ENCODE measurements around the gene PDSS2. TPM values are rescaled to one million over a fixed set of nuclear protein-coding genes. Genes with fewer than 3 reads are reported as not detected.

PDSS2 gene
- total and polyA plus RNA-seq, 3 donors from 2014 or later: 15.1 to 19.4 (median 17.0) TPM

DNA sequence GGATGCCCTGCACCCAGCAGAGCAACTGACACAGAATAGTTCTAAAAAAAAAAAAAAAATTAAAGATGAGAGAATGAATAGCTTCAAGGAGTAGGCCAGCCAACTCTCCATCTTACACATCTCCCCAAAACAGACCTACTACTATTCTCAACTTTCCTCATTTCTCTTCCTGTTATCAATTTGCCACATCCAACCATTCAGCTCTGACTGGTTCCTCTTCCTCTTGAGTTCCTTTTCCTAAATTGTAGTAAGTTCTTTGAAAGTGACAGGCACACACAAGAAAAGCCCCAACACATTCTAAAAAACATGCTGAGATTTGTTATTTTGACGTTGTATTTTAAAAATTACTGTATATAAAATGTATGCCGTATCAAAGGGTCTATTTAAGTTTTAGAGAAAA lies 117.2 kb downstream of the PDSS2 start:
- DNase-seq: no peak
- Histone ChIP-seq H3K4me1 (no peaks in the 10 kb centered on the region), H3K27ac (no peak overlapping the region), H3K27me3 (no peaks in the 10 kb centered on the region), H3K4me3 (no peak overlapping the region), H3K9me3 (no peaks in the 10 kb centered on the region), H3K36me3 (ENCODE audit: low read depth, missing control alignments) (no peaks in the 10 kb centered on the region)
- TF ChIP-seq POLR2A (IDR thresholded peaks at IDR 0.05): no peak
- intact Hi-C loops (cut with DNase I; ENCODE audit: low total_unique reads): no loop called here
- 95% methylated on average over 2 of the region's 2 CpGs for WGBS, 2 donors

DNA sequence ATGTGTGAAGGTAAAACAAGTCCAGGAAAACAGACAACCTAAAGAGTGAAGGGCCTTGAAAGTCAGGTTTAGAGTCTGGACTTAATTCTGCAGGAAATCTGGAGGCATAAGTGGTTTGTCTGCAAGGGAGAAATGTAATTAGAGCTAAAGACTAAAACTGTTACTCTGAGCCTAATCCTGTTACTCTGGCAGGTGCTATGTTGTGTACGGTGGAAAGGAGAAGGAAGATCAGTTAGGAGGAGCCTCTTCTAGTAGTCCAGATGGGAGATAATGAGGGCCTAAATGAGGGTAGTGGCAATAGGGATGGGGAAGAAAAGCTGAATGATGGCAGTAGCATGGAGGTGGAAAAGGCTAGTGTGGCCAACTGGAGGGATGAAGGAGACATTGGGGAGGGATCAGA lies 118.5 kb downstream of the PDSS2 start:
- TF ChIP-seq, protein P1, sequence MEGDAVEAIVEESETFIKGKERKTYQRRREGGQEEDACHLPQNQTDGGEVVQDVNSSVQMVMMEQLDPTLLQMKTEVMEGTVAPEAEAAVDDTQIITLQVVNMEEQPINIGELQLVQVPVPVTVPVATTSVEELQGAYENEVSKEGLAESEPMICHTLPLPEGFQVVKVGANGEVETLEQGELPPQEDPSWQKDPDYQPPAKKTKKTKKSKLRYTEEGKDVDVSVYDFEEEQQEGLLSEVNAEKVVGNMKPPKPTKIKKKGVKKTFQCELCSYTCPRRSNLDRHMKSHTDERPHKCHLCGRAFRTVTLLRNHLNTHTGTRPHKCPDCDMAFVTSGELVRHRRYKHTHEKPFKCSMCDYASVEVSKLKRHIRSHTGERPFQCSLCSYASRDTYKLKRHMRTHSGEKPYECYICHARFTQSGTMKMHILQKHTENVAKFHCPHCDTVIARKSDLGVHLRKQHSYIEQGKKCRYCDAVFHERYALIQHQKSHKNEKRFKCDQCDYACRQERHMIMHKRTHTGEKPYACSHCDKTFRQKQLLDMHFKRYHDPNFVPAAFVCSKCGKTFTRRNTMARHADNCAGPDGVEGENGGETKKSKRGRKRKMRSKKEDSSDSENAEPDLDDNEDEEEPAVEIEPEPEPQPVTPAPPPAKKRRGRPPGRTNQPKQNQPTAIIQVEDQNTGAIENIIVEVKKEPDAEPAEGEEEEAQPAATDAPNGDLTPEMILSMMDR (IDR thresholded peaks at IDR 0.05): no peak
- TF ChIP-seq POLR2A (IDR thresholded peaks at IDR 0.05): no peak
- H3K4me1 ChIP-seq: no peaks in the 10 kb centered on the region
- H3K36me3 ChIP-seq (ENCODE audit: low read depth, missing control alignments): no peaks in the 10 kb centered on the region
- no peak for DNase-seq
- no peaks in the 10 kb centered on the region for H3K9me3 ChIP-seq
- H3K27ac ChIP-seq: no peak overlapping the region
- WGBS, 2 donors: 81 to 82% methylated on average over 1 of the region's 1 CpG
- H3K4me3 ChIP-seq: no peak overlapping the region
- intact Hi-C loops (cut with DNase I; ENCODE audit: low total_unique reads): no loop called here
- no peaks in the 10 kb centered on the region for H3K27me3 ChIP-seq

DNA sequence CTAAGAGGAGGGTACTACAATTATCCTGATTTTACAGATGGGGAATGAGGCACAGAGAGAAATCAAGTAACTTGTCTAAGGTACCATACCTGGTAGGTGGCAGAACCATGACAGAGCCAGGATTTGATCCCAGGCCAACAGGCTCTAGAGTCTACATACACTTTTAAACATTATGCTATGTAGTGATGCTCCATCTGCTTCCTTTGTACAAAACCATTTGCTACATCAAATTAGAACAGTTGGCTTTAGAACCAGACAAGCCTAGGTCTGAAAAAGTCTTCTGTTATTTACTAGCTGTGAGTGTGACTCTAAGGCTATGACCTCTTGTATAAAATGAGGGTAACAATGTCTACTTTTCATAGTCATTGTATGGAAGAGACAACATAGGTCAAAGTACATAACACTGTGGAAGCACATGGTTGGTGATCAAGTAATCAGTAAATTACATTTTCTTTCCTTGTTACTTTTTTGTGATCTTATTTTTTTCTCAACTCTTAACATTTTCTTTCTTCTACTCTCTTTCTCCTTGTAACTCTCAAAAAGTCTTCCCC lies 122.1 kb downstream of the PDSS2 start:
- intact Hi-C loops (cut with DNase I; ENCODE audit: low total_unique reads): no loop called here
- no peak for TF ChIP-seq POLR2A (IDR thresholded peaks at IDR 0.05)
- TF ChIP-seq, protein P1 (IDR thresholded peaks at IDR 0.05): no peak
- H3K9me3 ChIP-seq: no peaks in the 10 kb centered on the region
- no peak for DNase-seq
- H3K27me3 ChIP-seq: no peaks in the 10 kb centered on the region
- no peaks in the 10 kb centered on the region for H3K36me3 ChIP-seq (ENCODE audit: low read depth, missing control alignments)
- H3K4me1 ChIP-seq: no peaks in the 10 kb centered on the region
- no peak overlapping the region for H3K27ac ChIP-seq
- H3K4me3 ChIP-seq: no peak overlapping the region

DNA sequence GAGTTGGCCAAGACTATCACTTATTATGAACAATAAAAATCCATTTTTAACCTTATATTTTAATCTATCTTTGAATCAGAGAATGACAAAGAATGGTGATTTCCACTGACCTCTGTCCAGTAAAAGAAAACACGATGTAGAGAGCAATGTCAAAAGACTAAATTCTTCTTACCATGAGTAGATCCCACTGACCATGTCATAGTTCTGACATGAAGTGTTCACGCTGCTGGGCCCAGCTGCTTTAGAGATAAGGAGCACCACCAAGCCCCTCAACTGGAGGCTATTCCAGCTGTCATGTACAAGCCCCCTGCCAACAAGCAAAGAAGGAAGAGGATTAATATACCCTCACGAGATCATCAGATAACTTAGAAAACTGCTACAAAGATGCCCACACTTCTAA lies 125.3 kb downstream of the PDSS2 start:
- intact Hi-C loops (cut with DNase I; ENCODE audit: low total_unique reads): no loop called here
- no peaks in the 10 kb centered on the region for H3K36me3 ChIP-seq (ENCODE audit: low read depth, missing control alignments)
- no peak overlapping the region for H3K27ac ChIP-seq
- 89 to 92% methylated on average over 3 of the region's 3 CpGs for WGBS, 2 donors
- H3K9me3 ChIP-seq: no peaks in the 10 kb centered on the region
- H3K27me3 ChIP-seq: no peaks in the 10 kb centered on the region
- H3K4me3 ChIP-seq: no peak overlapping the region
- no peak for DNase-seq
- no peaks in the 10 kb centered on the region for H3K4me1 ChIP-seq
- TF ChIP-seq, protein P1 (IDR thresholded peaks at IDR 0.05): no peak
- TF ChIP-seq POLR2A (IDR thresholded peaks at IDR 0.05): no peak

DNA sequence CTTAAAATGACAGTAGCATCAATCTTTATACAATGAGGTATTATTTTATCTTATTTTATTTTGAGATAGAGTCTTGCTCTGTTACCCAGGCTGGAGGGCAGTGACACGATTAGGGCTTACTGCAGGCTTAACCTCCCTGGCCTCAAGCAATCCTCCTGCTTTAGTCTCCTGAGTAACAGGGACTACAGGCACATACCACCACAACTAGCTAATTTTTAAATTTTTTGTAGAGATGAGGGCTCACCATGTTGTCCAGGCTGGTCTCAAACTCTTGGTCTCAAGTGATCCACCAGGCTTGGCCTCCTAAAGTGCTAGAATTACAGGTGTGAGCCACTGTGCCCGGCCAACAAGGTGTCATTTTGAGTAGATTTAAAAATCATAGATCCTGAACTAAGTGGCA lies 125.9 kb downstream of the PDSS2 start:
- H3K27ac ChIP-seq: no peak overlapping the region
- WGBS, 2 donors: 87 to 95% methylated on average over 2 of the region's 2 CpGs
- no peaks in the 10 kb centered on the region for H3K36me3 ChIP-seq (ENCODE audit: low read depth, missing control alignments)
- DNase-seq: no peak
- TF ChIP-seq, protein P1 (IDR thresholded peaks at IDR 0.05): no peak
- no peak for TF ChIP-seq POLR2A (IDR thresholded peaks at IDR 0.05)
- H3K4me1 ChIP-seq: no peaks in the 10 kb centered on the region
- no peak overlapping the region for H3K4me3 ChIP-seq
- H3K27me3 ChIP-seq: no peaks in the 10 kb centered on the region
- intact Hi-C loops (cut with DNase I; ENCODE audit: low total_unique reads): no loop called here
- no peaks in the 10 kb centered on the region for H3K9me3 ChIP-seq

Data from testis (tissue), 3 donors.